ENCODE results near the gene MTCL3.

DNA sequence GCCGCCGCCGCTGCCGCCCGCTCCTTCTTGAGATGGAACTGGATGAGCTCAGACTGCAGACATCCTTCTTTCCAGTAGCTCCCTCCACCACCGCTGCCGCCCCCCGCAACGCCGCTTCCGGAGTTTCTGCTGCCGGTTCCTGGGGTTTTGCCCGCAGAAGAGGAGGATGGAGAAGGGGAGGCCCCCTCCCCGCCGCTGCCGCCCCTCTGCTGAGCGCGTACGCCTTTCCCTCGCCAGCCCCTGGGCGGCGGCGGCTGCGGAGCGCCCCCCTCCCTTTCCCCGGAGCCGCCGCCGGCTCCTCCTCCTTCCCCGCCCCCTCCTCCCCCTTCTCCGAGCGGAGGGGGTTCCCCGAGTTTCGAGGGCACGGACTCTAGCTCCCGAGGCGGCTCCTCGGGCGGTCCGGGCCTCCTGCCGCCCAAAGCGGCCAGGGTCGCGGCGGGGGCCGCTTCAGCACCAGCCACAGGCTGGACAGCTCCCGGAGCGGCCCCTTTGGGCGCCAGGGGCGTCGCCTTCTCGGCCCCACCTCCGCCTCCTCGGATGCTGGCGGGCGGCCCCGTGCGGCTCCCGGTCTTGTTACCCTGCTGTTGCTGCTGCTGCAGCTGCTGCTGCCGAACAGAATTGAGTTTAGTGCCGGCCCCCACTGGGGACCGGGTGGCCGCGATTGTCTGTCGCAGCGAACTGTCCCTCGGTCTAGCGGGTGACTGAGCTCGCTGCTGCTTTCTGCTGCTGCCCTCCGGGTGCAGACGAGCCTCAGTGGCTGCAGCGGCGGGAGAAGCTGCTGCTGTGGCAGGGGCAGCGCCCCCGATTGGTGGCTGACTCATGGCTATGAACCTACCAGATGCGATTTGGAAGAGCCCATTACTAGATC lies 3.1 kb downstream of the MTCL3 start:
- TF ChIP-seq, protein P1, sequence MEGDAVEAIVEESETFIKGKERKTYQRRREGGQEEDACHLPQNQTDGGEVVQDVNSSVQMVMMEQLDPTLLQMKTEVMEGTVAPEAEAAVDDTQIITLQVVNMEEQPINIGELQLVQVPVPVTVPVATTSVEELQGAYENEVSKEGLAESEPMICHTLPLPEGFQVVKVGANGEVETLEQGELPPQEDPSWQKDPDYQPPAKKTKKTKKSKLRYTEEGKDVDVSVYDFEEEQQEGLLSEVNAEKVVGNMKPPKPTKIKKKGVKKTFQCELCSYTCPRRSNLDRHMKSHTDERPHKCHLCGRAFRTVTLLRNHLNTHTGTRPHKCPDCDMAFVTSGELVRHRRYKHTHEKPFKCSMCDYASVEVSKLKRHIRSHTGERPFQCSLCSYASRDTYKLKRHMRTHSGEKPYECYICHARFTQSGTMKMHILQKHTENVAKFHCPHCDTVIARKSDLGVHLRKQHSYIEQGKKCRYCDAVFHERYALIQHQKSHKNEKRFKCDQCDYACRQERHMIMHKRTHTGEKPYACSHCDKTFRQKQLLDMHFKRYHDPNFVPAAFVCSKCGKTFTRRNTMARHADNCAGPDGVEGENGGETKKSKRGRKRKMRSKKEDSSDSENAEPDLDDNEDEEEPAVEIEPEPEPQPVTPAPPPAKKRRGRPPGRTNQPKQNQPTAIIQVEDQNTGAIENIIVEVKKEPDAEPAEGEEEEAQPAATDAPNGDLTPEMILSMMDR (IDR thresholded peaks at IDR 0.05) = no peak
- no peak for TF ChIP-seq POLR2A (IDR thresholded peaks at IDR 0.05)

Data from heart left ventricle (tissue), 13 donors.